ENCODE data around the gene COL28A1.

- TF ChIP-seq CTCF (conservative IDR thresholded peaks at IDR 0.05) = no peak
- TF ChIP-seq EZH2 (IDR thresholded peaks at IDR 0.05; ENCODE audit: low read depth) = no peak
Measured at GRCh38 chr7:7529328-7529727, 6.3 kb downstream of the COL28A1 start.
